ENCODE results near the gene TIMM22. TPM values are rescaled to one million over a fixed set of nuclear protein-coding genes. Genes with fewer than 3 reads are reported as not detected.
"Not testable (repeated sequence)": the region's sequence is repeated elsewhere in the genome, so short reads cannot be mapped to it uniquely, and the experiment has no call there.

Gene TIMM22
- total RNA-seq, 1 donor from 2014 or later: 10.3 TPM

DNA sequence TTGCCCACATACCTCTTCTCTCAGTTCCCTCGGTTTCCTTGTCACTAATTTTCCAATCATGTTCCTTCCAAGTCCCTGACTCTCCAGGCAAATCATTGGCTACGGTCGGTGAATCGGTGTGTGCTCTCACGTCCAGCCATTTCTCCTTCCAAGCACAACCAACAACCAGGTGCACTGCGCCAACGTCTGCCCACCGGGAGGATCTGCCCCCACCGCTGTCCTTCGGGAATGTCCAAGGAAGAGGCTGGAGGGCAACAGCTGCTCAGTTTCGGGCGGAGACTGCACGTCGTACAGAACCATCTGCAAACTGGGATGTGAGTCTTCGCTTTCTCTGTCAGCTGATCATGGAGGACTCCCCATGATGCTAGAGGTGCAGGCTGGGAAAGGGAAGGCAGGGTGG is 9.0 kb upstream of the TIMM22 start:
- H3K4me3 Mint-ChIP-seq (ENCODE audit: unreplicated experiment): no peak overlapping the region
- no peak for TF ChIP-seq CTCF (IDR thresholded peaks at IDR 0.05)

DNA sequence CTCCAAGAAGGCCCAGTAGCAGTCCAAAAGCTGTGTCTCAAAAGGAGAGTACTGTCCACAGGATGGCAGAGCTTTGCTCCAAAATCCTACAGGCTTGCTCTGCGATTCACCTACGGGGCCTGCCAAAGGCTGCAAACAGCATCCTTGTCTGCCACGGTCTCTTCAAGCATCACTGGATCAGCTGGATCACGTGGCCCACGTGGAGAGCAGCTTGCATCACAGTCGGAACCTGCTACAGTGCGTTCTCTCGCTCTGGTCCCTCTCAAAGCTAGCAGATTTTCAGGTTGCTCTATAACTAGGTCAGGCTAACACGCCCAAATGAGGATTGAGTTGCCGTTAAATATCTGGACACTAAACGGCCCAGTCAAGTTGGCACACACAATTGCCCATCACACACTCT is 8.4 kb upstream of the TIMM22 start:
- Mint-ChIP-seq H3K27ac (ENCODE audit: unreplicated experiment) (no peak overlapping the region), H3K4me1 (ENCODE audit: low read depth) (no peaks in the 10 kb centered on the region), H3K36me3 (ENCODE audit: low read depth) (no peaks in the 10 kb centered on the region), H3K9me3 (ENCODE audit: low read depth) (no peaks in the 10 kb centered on the region), H3K27me3 (ENCODE audit: low read depth) (no peaks in the 10 kb centered on the region), H3K4me3 (ENCODE audit: unreplicated experiment) (no peak overlapping the region)
- DNase-seq (ENCODE audit: low spot score): peak; percentile 3
- TF ChIP-seq CTCF (IDR thresholded peaks at IDR 0.05): no peak

More for the DNA sequence above, 9.0 kb upstream of the TIMM22 start:
- Mint-ChIP-seq H3K27ac (ENCODE audit: unreplicated experiment) (no peak overlapping the region), H3K27me3 (ENCODE audit: low read depth) (no peaks in the 10 kb centered on the region), H3K9me3 (ENCODE audit: low read depth) (no peaks in the 10 kb centered on the region), H3K4me1 (ENCODE audit: low read depth) (no peaks in the 10 kb centered on the region), H3K36me3 (ENCODE audit: low read depth) (no peaks in the 10 kb centered on the region)
- no peak for DNase-seq (ENCODE audit: low spot score)

GRCh38 chr17:992933-993332 is 4.0 kb upstream of the TIMM22 start:
- Mint-ChIP-seq H3K4me3 (ENCODE audit: unreplicated experiment) (no peak overlapping the region), H3K4me1 (ENCODE audit: low read depth) (peaks cover 4% of the 10 kb centered on the region), H3K9me3 (ENCODE audit: low read depth) (no peaks in the 10 kb centered on the region), H3K27ac (ENCODE audit: unreplicated experiment) (no peak overlapping the region), H3K27me3 (ENCODE audit: low read depth) (no peaks in the 10 kb centered on the region), H3K36me3 (ENCODE audit: low read depth) (no peaks in the 10 kb centered on the region)
- no peak for TF ChIP-seq CTCF (IDR thresholded peaks at IDR 0.05)
- DNase-seq (ENCODE audit: low spot score): no peak

DNA sequence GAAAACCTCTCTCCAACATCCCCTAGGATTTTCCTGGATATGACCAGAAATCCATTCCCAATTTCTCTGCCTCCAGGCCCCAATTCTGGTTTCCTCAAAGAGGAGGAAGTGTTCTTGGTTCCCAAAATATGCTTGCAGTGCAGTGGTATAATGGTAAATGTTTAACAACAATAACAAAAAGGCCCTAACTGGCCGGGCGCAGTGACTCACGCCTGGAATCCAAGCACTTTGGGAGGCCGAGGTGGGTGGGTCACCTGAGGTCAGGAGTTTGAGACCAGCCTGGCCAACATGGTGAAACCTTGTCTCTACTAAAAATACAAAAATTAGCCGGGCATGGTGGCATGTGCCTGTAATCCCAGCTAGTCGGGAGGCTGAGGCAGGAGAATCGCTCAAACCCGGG is 1.6 kb upstream of the TIMM22 start:
- not testable (repeated sequence) for DNase-seq (ENCODE audit: low spot score); H3K9me3 Mint-ChIP-seq (ENCODE audit: low read depth); H3K4me3 Mint-ChIP-seq (ENCODE audit: unreplicated experiment); H3K27me3 Mint-ChIP-seq (ENCODE audit: low read depth); H3K27ac Mint-ChIP-seq (ENCODE audit: unreplicated experiment); H3K36me3 Mint-ChIP-seq (ENCODE audit: low read depth)
- H3K4me1 Mint-ChIP-seq (ENCODE audit: low read depth): peaks cover 23% of the 10 kb centered on the region

DNA sequence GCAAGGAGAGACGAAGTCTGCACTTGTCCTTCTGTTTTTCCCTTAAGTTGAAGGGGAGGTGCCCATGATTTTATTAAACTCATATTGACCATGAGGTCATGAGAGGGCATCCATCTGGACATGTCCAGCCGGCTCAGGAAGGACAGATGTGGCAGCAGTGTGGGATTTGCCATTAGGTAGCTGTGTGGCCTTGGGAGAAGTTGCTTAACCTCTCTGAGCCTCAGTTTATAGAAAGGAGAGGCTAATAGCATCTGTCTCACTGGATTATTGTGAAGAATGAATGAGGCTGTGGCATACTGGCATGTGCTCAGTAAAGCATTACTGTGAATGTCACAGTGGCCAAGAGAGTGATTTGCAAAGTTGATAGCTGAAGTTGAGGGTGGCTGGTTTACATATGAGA is 1.2 kb downstream of the TIMM22 start:
- H3K4me1 Mint-ChIP-seq (ENCODE audit: low read depth): peaks cover 51% of the 10 kb centered on the region
- no peaks in the 10 kb centered on the region for H3K9me3 Mint-ChIP-seq (ENCODE audit: low read depth)
- no peak for TF ChIP-seq CTCF (IDR thresholded peaks at IDR 0.05)
- H3K27me3 Mint-ChIP-seq (ENCODE audit: low read depth): no peaks in the 10 kb centered on the region
- peak overlapping the region; percentile 98 for H3K27ac Mint-ChIP-seq (ENCODE audit: unreplicated experiment)
- H3K4me3 Mint-ChIP-seq (ENCODE audit: unreplicated experiment): peak overlapping the region; percentile 94
- H3K36me3 Mint-ChIP-seq (ENCODE audit: low read depth): peaks cover 16% of the 10 kb centered on the region
- DNase-seq (ENCODE audit: low spot score): no peak

- Mint-ChIP-seq H3K4me1 (ENCODE audit: low read depth) (peaks cover 74% of the 10 kb centered on the region), H3K36me3 (ENCODE audit: low read depth) (peaks cover 25% of the 10 kb centered on the region), H3K27ac (ENCODE audit: unreplicated experiment) (peak overlapping the region; percentile 97), H3K27me3 (ENCODE audit: low read depth) (no peaks in the 10 kb centered on the region), H3K4me3 (ENCODE audit: unreplicated experiment) (peak overlapping the region; percentile 14), H3K9me3 (ENCODE audit: low read depth) (no peaks in the 10 kb centered on the region)
- TF ChIP-seq CTCF (IDR thresholded peaks at IDR 0.05): peak; percentile 49
- DNase-seq (ENCODE audit: low spot score): no peak
These were observed 3.9 kb downstream of the TIMM22 start for GRCh38 chr17:1000597-1001461.

All from chondrocyte (in vitro differentiated cells).